HL-60 (cell line): ENCODE measurements around the gene CH25H.
A peak's percentile ranks its signal among the peaks of the same experiment; 100 is the strongest.

Experiments used
- GABPA ChIP-seq: IDR thresholded peaks from 2 replicates; pipeline ENCODE4 v1.6.1; 2012; ENCODE audit warnings: low read depth
- POLR2AphosphoS5 ChIP-seq: IDR thresholded peaks from 2 replicates; pipeline ENCODE4 v1.6.1; 2012; ENCODE audit warnings: low read depth
- TF ChIP-seq, protein P1 (sequence below): IDR thresholded peaks from 2 replicates; pipeline ENCODE4 v1.6.1; 2012; ENCODE audit warnings: low read depth; ENCODE audit not compliant: insufficient replicate concordance
- TF ChIP-seq, protein P2 (sequence below): IDR thresholded peaks from one replicate; pipeline ENCODE4 v1.5.1; 2011; ENCODE audit warnings: low read length, control low read depth, inconsistent platforms; ENCODE audit not compliant: insufficient read depth

DNA sequence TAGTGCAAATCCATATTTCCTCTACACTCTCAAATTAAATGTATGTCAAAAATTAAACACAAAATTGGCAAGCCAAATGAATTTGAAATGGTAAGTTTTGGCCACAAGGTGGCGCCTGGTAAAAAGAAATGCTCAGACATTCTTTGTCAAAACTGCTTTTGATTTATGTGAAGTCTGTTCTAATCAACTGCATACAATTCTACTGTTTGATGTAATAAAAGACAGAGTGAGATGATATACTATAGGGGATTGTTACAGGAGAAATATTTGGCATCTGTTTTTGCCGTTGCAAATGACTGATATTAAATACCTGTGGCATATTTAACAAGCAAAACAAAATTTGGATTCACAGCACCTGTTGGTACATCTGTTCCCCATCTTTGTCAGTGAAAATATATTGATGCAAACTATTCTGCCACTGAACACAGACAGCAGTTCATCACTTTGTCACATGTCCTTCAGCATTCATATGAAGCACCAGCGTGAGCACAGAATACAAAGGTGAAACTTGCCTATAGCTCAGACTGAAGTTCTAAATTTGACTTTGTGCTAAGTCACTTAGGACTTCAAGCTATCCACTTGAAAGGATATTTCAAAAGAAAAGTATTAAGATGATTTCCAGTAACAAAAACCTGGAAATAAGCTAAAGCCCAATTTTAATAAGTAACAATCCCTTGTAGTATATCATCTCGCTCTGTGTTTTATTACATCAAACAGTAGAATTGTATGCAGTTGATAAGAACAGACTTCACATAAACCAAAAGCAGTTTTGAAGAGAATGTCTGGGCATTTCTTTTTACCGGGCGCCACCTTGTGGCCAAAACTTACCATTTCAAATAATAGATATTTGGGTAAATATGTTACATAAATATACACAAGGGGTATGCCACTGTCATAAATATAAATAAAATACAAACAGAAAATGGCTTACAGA, 10.2 kb upstream of the CH25H start:
- TF ChIP-seq, protein P1, sequence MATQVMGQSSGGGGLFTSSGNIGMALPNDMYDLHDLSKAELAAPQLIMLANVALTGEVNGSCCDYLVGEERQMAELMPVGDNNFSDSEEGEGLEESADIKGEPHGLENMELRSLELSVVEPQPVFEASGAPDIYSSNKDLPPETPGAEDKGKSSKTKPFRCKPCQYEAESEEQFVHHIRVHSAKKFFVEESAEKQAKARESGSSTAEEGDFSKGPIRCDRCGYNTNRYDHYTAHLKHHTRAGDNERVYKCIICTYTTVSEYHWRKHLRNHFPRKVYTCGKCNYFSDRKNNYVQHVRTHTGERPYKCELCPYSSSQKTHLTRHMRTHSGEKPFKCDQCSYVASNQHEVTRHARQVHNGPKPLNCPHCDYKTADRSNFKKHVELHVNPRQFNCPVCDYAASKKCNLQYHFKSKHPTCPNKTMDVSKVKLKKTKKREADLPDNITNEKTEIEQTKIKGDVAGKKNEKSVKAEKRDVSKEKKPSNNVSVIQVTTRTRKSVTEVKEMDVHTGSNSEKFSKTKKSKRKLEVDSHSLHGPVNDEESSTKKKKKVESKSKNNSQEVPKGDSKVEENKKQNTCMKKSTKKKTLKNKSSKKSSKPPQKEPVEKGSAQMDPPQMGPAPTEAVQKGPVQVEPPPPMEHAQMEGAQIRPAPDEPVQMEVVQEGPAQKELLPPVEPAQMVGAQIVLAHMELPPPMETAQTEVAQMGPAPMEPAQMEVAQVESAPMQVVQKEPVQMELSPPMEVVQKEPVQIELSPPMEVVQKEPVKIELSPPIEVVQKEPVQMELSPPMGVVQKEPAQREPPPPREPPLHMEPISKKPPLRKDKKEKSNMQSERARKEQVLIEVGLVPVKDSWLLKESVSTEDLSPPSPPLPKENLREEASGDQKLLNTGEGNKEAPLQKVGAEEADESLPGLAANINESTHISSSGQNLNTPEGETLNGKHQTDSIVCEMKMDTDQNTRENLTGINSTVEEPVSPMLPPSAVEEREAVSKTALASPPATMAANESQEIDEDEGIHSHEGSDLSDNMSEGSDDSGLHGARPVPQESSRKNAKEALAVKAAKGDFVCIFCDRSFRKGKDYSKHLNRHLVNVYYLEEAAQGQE, result no peak
- TF ChIP-seq, protein P2, sequence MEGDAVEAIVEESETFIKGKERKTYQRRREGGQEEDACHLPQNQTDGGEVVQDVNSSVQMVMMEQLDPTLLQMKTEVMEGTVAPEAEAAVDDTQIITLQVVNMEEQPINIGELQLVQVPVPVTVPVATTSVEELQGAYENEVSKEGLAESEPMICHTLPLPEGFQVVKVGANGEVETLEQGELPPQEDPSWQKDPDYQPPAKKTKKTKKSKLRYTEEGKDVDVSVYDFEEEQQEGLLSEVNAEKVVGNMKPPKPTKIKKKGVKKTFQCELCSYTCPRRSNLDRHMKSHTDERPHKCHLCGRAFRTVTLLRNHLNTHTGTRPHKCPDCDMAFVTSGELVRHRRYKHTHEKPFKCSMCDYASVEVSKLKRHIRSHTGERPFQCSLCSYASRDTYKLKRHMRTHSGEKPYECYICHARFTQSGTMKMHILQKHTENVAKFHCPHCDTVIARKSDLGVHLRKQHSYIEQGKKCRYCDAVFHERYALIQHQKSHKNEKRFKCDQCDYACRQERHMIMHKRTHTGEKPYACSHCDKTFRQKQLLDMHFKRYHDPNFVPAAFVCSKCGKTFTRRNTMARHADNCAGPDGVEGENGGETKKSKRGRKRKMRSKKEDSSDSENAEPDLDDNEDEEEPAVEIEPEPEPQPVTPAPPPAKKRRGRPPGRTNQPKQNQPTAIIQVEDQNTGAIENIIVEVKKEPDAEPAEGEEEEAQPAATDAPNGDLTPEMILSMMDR, result peak; percentile 22
- no peak for TF ChIP-seq POLR2AphosphoS5
- no peak for TF ChIP-seq GABPA
